GM15510 (cell line): Measurements from ENCODE around the gene ERBB2.

Experiments used
- POLR2A ChIP-seq: IDR thresholded peaks from 3 replicates; pipeline ENCODE4 v1.6.1; 2011; ENCODE audit warnings: borderline replicate concordance; ENCODE audit not compliant: insufficient read length; ENCODE audit errors: extremely low read depth

Gene ERBB2

DNA sequence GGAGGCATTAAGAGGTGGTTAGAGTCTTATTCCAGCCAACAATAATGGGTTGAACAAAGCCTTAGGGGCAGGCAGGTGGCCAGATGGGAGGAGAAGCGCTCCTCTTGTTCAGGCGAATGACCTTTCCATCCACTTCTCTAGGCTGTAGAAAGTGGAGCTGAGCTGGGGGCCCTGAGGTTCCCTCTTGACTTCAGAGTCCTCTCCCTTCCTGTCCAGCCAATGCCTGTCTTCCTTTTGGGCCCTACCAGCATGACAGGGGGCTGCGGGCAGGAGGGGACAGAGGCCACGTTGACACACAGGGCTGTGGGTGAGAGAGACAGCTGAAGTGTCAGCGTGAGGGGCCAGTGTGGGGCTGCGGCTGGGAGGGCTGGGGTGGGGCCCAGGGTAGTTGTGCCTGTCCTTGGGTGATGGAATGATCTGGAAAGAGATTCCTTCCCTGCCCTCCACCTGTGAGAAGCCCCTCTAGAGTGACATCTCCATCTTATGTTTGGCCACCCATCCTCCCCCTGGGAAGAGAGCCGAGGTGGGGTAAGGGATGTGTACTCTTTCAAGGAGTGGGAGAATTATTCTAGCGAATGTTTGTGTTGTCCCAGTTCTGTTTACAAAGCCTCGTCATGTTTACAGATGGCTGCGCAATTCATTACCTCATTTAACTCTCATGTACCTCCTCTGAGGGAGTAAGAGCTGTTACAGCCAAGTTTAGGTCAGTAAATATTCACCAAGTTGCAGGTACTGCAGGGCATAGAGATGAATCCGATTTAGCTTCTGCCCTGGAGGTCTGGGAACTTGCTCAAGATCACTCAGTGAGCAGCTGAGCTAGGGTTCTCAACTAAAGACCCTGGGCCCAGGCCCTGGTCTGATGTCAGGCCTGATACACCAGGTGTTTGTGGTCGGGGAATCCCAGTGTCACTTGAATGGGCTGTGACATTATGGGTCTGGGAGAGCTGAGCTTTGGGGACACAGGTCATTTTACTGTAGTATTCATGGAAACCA lies 3.3 kb downstream of the ERBB2 start:
- TF ChIP-seq POLR2A, result no peak

DNA sequence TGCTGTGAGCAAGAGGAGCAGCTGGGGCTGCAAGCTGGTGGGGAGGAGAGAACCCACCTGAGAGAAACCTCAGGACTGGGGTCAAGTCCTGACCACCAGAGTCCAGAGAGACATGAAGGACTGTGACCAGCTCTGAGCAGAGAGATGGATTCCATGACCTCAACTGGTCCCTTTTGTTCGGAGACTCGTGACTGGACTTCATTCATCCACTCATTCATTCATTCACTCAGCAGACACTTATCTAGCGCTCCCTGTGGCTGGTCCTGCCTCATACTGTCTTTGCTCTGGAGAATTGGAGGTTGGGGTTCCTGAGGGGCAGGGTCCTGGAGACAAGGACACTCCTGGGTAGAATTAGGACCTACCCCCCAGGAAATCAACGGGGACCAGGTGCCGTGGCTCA lies 4.0 kb downstream of the ERBB2 start:
- no peak for TF ChIP-seq POLR2A

GRCh38 chr17:39704821-39705551 lies 5.1 kb downstream of the ERBB2 start:
- no peak for TF ChIP-seq POLR2A

DNA sequence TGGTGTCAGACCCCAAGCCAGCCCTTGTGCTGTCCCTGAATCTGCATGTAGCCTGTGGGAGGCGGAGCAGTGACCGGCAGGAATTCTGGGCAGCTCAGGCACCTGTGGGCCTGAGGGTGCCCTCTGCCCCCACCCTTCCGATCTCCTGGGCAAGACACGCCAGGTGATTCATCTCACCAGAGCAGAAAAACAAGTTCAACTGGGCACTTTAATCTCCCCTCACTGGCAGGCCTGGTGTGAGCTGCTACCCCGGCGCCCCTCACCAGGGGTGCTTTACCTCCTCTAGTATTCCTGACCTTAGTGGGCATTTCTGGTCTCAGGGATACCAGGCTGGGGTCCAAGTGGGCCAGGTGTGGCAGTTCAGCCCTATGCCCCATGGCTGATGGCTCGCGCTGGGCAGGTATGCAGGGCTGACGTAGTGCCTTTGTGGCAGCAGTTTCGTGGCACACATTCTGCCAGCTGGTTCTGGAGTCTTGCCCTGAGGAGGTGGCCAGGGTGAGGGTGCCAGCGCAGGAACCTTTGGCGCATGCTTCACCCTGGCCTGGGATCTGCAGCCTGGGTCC lies 6.0 kb downstream of the ERBB2 start:
- TF ChIP-seq POLR2A, result no peak

DNA sequence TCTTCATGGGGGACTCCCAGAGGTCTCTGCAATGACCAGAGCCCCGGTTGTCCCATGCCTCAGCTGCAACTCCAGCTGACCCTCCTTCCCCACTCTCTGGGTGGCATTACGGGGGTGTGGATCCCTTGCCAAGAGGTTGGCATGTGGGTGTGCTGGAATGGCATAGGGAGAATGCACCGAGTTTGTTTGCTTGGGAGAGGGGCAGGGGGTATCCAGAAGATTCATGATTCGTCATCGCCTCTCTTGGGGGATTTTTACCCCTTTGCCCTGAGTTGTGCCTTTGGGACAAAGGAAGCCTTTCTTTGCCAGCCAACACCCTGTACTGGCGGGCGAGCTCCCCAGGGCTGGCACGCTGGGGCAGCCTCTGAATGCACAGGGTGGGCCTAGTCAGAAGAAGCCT lies 6.5 kb downstream of the ERBB2 start:
- TF ChIP-seq POLR2A, result no peak

DNA sequence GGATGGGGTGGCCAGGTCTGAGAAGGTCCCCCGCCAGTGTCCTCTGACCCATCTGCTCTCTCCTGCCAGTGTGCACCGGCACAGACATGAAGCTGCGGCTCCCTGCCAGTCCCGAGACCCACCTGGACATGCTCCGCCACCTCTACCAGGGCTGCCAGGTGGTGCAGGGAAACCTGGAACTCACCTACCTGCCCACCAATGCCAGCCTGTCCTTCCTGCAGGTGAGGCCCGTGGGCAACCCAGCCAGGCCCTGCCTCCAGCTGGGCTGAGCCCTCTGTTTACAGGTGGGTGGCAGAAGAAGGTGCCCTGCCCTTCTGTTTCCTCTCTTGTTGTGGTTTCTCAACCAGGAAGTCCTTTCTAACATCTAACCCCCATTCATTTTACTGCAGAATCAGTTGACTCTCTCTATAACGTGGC lies 7.1 kb downstream of the ERBB2 start:
- TF ChIP-seq POLR2A, result no peak

DNA sequence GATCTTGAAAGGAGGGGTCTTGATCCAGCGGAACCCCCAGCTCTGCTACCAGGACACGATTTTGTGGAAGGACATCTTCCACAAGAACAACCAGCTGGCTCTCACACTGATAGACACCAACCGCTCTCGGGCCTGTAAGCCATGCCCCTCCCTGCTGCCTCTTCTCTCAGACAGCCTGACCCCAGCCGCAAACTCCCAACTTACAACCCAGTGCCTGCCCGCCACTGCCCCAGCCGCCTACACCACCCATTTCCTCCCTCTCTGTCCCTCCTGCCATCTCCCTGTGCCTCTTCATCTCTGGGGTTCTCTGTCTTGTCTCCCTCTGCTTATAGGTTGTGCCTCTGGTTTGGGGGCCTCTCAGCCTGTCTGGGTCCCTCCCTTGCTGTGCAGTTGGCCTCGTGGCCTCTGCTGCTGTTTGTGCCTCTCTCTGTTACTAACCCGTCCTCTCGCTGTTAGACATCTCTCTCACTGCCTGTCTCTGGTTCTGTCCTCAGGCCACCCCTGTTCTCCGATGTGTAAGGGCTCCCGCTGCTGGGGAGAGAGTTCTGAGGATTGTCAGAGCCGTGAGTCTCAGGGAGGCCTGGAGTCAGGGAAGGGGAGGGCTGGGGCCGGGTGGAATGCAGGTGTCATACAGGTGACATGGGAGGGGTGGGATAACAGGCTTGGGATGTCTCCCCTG lies 9.6 kb downstream of the ERBB2 start:
- TF ChIP-seq POLR2A, result no peak

DNA sequence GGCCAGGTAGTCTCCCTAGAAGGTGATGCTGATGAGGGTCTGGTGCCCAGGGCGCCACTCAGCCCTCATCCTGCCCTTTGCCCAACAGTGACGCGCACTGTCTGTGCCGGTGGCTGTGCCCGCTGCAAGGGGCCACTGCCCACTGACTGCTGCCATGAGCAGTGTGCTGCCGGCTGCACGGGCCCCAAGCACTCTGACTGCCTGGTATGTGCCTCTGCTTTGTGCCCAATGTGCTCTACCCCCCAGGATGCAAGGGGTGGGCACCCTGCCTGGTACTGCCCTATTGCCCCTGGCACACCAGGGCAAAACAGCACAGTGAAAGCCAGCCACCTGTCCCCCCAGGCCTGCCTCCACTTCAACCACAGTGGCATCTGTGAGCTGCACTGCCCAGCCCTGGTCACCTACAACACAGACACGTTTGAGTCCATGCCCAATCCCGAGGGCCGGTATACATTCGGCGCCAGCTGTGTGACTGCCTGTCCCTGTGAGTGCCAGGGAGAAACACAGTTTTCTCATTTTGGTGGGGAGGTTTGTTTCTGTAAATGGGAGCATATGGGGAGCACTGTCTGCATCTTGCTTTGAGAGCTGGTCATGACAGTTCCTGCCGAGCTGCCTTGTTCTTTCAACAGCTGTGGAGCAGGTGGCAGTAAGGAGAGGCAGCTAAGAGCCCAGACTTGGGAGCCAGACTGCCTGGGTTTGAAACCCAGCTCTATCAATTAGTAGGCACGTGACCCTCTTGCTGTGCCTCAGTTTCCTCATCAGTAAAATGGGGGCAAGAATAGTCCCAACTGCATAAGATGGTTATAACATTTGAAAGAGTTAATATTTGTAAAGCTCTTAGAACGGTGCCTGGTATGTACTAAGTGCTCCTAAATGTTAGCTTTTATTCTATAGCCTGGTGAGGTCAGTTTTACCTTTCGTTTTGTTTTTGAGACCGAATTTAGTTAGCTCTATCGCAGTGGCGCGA lies 10.4 kb downstream of the ERBB2 start:
- TF ChIP-seq POLR2A, result no peak

- TF ChIP-seq POLR2A, result no peak
Observed at GRCh38 chr17:39711851-39712250, 12.0 kb downstream of the ERBB2 start.

GRCh38 chr17:39714234-39714633 lies 14.4 kb downstream of the ERBB2 start:
- no peak for TF ChIP-seq POLR2A

DNA sequence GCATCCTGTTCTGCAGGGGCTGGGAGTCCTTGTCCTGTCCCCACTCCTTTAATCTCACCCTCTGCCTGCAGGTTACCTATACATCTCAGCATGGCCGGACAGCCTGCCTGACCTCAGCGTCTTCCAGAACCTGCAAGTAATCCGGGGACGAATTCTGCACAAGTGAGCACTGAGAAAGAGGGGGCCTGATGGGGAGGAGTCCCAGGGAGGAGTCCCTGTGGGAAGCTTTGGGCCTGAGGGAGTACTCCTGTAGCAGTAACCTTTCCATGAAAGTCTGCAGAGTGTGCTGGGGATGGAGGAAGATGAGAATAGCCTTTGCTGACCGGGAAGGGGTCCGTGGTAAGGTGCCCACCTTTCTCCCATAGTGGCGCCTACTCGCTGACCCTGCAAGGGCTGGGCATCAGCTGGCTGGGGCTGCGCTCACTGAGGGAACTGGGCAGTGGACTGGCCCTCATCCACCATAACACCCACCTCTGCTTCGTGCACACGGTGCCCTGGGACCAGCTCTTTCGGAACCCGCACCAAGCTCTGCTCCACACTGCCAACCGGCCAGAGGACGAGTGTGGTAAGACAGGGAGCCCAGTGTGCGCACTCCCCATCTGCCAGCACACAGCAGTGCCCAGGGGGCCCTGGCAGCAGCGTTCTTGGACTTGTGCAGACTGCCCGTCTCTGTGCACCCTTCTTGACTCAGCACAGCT lies 15.7 kb downstream of the ERBB2 start:
- no peak for TF ChIP-seq POLR2A

- TF ChIP-seq POLR2A, result no peak
Observed at GRCh38 chr17:39716073-39716818, 16.4 kb downstream of the ERBB2 start.
